T1000 (cell line): ENCODE results near the gene SLC4A8.
"Not testable (repeated sequence)": the region's sequence is repeated elsewhere in the genome, so short reads cannot be mapped to it uniquely, and the experiment has no call there.

Source experiments
- DNase-seq: peaks from one replicate; lab custom pipeline; 2025; ENCODE audit warnings: mixed read lengths; lab: John Stamatoyannopoulos, UW

The SLC4A8 gene

DNA sequence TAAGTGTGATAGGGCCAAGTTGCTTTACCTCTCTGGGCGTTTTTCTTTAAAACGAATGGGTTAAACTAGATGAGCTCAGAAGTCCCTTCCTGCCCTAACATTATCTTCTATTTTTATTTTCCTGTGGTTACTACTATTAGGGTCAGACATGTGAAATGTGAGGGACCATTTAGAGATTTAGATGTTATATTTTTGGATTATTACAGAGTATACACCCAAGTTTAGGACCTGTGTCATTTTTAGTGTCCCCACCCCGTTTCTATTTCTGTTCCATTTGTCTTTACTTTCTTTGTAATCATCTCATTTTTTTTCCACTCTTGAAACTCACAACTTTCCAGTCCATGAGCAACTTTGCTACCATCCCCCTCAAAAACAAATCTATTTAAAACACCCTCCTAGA lies 56.3 kb downstream of the SLC4A8 start:
- DNase-seq, result no peak

DNA sequence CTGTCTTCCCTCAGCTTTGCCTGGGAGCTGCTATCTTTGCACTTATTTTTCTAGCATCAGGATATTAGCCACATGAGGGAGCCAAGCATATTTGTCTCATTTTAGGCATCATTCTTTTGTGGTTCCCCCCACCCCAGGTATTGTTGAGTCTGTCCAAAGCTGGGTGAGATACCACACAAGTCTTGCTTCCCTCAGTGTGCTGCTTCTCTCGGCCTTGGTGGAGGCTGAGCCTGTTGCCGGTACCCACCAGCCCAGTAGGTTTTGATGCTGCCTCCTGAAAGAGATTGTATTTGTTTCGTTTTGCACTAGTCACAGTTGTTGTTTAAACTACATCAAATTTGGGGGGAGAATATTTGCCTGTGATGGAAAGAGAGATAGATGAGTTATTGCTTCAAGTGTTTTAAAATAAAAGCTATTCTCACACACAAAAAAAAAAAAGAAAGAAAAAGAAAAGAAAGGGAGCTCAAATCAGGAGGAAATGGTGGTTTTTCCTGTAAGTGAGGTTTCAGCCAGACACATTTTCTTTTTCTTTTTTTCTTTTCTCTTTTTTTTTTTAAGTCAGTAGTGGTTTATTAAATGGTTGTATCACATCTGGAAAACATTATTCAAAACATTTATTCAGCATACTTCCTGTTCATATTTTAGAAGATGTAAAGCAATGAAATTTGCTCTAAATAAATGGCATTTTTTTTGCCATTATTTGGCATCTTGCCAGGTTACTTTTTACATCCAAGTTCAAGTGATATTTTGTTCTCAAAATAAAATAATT lies 58.5 kb downstream of the SLC4A8 start:
- no peak for DNase-seq

DNA sequence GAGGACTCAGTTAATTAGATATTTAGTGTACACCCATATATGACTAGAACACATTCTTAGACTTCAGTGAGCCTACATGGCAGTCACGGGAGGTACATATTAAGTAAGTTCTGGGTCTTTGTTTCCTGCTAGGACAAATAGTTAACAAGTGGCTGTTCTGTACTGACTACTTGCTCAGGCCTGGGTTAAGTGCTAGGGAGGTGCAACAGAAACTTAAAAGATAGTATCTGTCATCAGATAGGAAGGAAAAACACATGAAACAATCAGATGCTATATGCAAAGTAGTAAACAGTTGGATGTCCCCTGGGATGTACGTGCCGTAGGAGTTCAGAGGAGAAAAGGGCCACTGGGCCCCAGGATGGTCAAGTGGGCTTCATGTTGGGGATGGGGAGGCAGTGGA lies 59.5 kb downstream of the SLC4A8 start:
- no peak for DNase-seq

- DNase-seq, result no peak
These were observed 63.6 kb downstream of the SLC4A8 start for GRCh38 chr12:51488281-51488680.

DNA sequence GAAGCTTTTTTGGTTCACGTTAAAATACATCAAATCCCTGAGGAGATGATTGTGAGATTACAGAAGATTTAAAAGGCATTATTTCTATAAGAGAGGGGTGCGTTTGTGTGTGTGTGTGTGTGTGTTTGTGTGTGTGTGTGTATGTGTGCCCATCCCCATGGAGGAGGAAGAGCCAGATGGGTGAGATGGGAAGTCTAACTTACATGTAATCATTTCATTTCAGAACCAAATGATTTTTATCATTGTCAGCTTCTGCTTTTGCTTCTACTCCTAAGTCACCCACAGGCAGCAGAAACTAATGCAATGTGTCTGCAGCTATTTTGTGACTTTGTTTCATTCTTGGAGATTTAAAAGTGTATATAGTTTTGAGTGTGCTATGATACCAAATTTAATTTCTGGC lies 68.7 kb downstream of the SLC4A8 start:
- no peak for DNase-seq

DNA sequence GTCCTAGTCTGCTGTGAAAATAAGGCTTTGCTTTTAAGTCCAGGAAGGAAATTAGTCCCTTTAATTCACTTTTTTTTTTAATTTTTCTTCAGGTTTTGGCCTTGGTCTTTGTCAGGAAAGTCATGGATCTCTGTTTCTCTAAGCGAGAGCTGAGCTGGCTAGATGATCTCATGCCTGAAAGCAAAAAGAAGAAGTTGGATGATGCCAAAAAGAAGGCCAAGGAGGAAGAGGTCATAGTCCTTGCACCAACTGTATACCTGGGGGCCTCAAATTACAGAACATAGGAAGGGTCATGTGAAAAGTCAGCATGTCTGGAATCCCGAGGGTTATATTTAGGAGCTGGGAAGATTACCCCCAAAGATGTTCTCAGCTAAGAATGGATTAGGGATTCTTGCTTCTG lies 72.3 kb downstream of the SLC4A8 start:
- DNase-seq, result no peak

- no peak for DNase-seq
These were observed 80.2 kb downstream of the SLC4A8 start for GRCh38 chr12:51504851-51505250.

DNA sequence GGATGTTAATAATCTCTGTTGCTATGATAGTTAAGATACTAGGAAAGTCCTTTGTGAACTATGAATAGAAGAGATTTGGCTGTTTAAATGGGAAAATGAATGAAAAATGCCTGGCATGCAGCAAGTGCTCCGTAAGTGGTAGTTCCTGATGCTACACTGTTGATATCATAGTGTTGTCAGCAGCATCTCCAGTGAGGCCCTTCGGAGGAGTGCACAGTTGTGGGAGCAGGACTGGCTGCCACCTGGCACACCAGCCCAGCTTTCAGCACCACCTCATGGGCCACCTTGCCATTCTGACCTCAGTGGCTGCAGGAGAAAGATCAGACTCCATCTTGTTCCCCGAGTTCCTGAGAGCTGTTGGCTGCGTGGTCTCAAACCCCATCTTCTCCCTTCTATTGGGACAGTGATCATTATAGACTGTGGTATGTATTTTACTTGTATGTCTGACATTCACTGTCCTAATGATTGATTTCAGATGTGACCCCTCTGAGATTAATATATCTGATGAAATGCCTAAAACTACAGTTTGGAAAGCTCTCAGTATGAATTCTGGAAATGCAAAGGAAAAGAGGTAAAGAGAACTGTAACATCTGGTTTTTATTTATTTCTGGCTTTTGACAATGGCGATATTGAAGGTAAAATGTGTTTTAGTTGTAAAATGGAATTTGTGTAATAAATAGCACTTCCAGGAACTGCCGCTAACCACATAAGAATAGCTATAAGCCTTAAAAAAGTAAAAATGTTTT lies 80.9 kb downstream of the SLC4A8 start:
- no peak for DNase-seq

DNA sequence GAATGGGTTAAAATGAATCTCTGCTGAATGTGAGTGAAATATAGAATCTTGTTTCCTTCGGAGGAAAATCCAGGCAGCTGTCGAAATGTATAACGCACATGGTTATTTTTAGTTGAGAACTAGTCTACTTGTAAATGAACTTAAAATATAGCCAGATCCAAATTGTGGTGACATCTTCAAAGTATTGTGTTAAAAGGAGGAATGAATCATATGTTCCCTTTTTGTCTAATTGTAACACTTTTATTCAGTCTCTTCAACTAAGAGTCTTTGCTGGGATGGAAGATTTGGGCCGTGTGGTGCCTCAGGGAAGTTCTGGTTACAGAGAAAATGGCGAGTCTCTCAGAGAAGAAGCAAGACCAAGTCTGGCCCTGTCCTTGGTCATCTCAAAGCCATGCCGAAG lies 82.5 kb downstream of the SLC4A8 start:
- DNase-seq, result no peak

DNA sequence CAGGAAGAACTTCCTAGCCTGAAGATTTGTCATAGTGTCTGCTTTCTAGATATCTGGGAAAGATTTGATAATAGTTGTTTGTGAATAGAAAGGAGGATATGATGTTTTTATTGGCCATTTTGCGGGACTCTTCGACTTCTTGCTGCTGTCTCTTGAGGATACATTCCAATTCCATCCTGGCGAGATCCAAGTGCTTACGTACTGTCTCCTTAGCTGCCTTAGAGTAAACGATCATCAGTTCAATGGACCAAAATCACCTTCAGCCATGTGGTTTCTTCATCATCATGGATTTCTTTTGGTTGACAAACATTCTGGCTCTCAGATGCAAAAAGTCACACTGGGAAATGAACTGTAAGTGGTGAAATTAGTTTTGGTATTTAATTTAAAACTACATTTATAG lies 83.7 kb downstream of the SLC4A8 start:
- DNase-seq, result no peak

DNA sequence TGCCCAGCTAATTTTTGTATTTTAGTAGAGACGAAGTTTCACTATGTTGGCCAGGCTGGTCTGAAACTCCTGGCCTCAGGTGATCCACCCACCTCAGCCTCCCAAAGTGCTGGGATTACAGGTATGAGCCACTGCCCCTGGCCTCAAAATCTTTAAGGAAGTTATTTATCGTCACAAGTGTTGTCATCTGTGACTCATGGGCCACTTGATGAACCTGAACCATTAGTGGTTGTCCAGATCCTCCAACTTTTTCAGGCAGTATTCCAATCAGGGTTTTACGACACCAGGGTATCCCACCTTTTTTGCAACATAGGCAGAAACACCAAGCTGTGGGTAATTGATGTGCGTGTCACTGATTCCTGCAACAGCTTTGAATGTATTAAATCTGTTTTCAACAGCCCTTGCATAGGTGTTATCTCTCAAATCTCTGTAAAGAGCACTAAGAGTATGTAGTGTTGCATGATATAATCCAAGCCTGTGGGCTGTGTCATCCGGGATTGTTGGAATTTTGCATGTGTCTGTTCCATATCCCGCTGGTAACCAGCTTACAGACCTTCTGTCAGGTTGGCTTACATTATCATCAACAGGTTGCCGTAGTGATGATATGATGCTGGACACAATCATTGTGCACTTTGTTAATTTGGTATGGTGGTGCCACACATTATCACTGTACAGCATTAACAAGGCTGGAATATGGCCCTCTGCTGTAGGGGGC lies 87.1 kb downstream of the SLC4A8 start:
- DNase-seq, result no peak

- DNase-seq, result no peak
These were observed 87.8 kb downstream of the SLC4A8 start for GRCh38 chr12:51512438-51512837.

GRCh38 chr12:51515037-51515436 lies 90.4 kb downstream of the SLC4A8 start:
- DNase-seq, result not testable (repeated sequence)

GRCh38 chr12:51517316-51517715 lies 92.7 kb downstream of the SLC4A8 start:
- DNase-seq, result no peak

DNA sequence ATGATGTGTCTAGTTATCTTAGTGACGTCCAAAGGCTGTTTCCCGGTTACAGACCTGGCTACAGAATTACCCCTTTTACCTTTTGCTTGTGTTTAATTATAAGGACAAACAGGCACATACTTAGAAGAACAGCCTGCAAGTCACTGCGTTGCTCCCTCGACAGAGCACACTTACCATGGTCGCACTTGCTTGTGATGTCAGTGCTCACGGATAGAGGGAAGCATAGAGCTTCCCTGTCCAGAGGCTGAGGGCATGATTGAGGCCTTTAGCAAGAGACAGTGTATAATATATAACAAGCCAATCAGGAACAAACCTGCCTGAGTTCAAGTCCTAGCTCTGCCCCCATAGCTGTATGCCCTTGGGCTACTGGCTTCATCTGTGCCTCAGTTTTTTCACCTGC lies 93.2 kb downstream of the SLC4A8 start:
- DNase-seq, result no peak

GRCh38 chr12:51519755-51520154 lies 95.1 kb downstream of the SLC4A8 start:
- DNase-seq, result no peak

DNA sequence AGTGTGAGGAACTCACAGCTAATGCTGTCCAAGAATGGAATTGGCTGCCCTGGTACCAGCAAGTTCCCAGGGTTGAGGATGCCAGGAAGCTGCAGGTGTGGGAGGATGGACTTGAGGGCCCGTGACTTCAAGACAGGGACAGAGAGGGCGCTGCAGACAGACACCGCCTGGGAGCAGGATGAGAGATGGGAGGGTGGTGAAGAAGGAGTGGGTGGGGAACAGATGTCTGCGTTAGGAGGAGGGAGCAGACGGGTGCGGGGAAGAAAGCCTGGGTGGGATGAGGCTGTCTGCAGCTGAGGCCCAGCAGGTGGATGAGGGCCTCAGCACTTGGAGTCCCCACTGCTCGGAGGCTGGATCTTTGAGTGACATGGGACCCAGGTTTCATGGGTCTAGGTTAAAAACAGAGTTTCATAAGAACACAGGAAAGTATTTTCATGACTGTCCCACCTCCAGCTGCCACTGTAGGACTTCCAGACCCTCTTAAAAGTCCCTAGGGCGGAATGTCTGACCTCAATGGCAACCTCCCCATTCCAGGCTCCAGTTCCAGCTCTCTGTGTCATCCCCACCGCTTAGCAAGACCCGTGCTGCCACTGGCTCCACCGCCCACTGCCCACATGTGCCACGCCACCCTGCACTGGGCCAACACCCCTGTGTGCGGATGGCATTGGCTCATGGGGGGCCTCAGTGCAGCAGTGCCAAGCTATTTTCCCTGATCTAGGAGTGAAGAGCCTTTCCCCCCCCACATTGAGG lies 96.1 kb downstream of the SLC4A8 start:
- DNase-seq, result no peak

- DNase-seq, result no peak
These were observed 97.1 kb downstream of the SLC4A8 start for GRCh38 chr12:51521554-51522276.

DNA sequence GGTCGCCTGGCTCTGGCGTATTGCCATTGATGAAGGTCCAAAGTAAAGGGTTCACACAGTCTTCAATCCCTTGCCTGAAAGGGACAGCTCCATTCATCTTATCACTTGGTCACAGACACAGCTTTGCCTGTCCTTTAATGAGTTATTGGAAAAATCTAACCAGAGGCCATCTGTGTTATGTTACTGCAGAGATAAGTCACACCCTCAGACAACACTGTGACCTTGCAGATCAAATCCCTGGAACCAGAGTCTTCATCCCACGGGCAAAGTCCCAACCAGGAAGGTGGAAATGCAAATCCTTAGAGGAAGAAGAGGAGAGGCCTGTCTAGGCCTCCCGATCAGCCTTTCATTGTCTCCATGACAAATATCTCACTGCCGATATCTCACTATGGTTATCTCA lies 98.1 kb downstream of the SLC4A8 start:
- DNase-seq, result no peak

DNA sequence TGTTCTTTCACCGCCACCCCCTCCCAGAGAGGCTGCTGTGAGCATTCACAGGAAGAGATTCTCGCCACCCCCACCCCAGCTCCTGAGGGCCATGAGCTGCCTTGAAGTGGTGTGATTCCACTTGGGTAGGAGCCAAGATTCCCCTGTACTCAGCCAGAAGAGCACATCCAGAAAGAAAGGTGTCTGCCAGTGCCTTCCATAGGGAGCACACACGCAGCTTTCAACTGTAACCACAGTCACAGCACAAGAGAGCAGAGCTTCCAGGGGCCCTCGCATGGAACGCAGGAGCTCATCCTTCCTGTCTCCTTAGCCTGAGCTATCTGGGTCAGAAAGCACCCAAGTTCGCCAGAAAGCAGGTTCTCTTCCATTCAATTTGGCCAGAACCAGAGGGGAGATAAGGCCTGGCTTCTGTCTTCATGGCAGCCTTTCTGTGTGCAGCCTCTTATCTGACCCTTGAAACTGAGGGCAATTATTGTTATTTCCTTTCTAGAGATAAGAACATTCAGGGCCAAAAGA lies 99.8 kb downstream of the SLC4A8 start:
- no peak for DNase-seq

- no peak for DNase-seq
These were observed 100.9 kb downstream of the SLC4A8 start for GRCh38 chr12:51525518-51525917.
